Parathyroid adenoma (tissue), 2 donors: ENCODE results near the gene TEN1.
A peak's percentile ranks its signal among the peaks of the same experiment; 100 is the strongest.
"Not testable (repeated sequence)": the region's sequence is repeated elsewhere in the genome, so short reads cannot be mapped to it uniquely, and the experiment has no call there.

Experiments
- H2AFZ ChIP-seq: fragments of 300-600 bp; sonication (generic); one replicate; pipeline ENCODE4 v1.7.0; 2017; ENCODE audit warnings: antibody characterized with exemption, mild to moderate bottlenecking
- H3K27ac ChIP-seq: fragments of 300-600 bp; sonication (generic); one replicate; pipeline ENCODE4 v1.7.0; 2017
- H3K27me3 ChIP-seq: fragments of 300-600 bp; sonication (generic); one replicate; pipeline ENCODE4 v1.7.0; 2017; ENCODE audit warnings: low read length; ENCODE audit not compliant: control insufficient read depth, insufficient read depth
- H3K36me3 ChIP-seq: fragments of 300-600 bp; sonication (generic); one replicate; pipeline ENCODE4 v1.7.0; 2017; ENCODE audit warnings: low read length; ENCODE audit not compliant: control insufficient read depth, insufficient read depth
- H3K4me1 ChIP-seq: fragments of 300-600 bp; sonication (generic); one replicate; pipeline ENCODE4 v1.7.0; 2017; ENCODE audit warnings: control low read depth
- H3K4me2 ChIP-seq: fragments of 300-600 bp; sonication (generic); one replicate; pipeline ENCODE4 v1.7.0; 2017; ENCODE audit warnings: low read length
- H3K4me3 ChIP-seq: fragments of 300-600 bp; sonication (generic); one replicate; pipeline ENCODE4 v1.7.0; 2017; ENCODE audit warnings: low read depth, low read length
- H3K79me2 ChIP-seq: fragments of 300-600 bp; sonication (generic); one replicate; pipeline ENCODE4 v1.7.0; 2017; ENCODE audit warnings: control low read depth
- H3K9ac ChIP-seq: fragments of 300-600 bp; sonication (generic); one replicate; pipeline ENCODE4 v1.7.0; 2017; ENCODE audit warnings: mild to moderate bottlenecking
- H3K9me3 ChIP-seq: fragments of 300-600 bp; sonication (generic); one replicate; pipeline ENCODE4 v1.7.0; 2017; ENCODE audit warnings: low read length; ENCODE audit not compliant: control insufficient read depth
- TF ChIP-seq, protein P1 (sequence below): fragments of 300-600 bp; sonication (generic); IDR thresholded peaks from one replicate; pipeline ENCODE4 v1.7.0; 2017; ENCODE audit warnings: antibody characterized with exemption, mild to moderate bottlenecking
- donor health status: primary hyperparathyroidism.

The TEN1 gene

GRCh38 chr17:75970626-75971025, 8.4 kb upstream of the TEN1 start:
- TF ChIP-seq, protein P1, sequence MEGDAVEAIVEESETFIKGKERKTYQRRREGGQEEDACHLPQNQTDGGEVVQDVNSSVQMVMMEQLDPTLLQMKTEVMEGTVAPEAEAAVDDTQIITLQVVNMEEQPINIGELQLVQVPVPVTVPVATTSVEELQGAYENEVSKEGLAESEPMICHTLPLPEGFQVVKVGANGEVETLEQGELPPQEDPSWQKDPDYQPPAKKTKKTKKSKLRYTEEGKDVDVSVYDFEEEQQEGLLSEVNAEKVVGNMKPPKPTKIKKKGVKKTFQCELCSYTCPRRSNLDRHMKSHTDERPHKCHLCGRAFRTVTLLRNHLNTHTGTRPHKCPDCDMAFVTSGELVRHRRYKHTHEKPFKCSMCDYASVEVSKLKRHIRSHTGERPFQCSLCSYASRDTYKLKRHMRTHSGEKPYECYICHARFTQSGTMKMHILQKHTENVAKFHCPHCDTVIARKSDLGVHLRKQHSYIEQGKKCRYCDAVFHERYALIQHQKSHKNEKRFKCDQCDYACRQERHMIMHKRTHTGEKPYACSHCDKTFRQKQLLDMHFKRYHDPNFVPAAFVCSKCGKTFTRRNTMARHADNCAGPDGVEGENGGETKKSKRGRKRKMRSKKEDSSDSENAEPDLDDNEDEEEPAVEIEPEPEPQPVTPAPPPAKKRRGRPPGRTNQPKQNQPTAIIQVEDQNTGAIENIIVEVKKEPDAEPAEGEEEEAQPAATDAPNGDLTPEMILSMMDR = no peak
- no peak overlapping the region for H3K4me3 ChIP-seq
- H3K27ac ChIP-seq = no peak overlapping the region
- H3K79me2 ChIP-seq = peaks cover 19% of the 10 kb centered on the region
- H3K9ac ChIP-seq = no peak overlapping the region
- H3K4me2 ChIP-seq = no peak overlapping the region
- H2AFZ ChIP-seq = no peak overlapping the region
- no peaks in the 10 kb centered on the region for H3K27me3 ChIP-seq
- H3K4me1 ChIP-seq = no peaks in the 10 kb centered on the region
- H3K36me3 ChIP-seq = no peaks in the 10 kb centered on the region
- no peaks in the 10 kb centered on the region for H3K9me3 ChIP-seq

GRCh38 chr17:75975187-75975586, 3.9 kb upstream of the TEN1 start:
- H3K27ac ChIP-seq, H3K4me1 ChIP-seq, H3K4me2 ChIP-seq, H2AFZ ChIP-seq, H3K9ac ChIP-seq, H3K4me3 ChIP-seq, H3K27me3 ChIP-seq, H3K36me3 ChIP-seq, H3K9me3 ChIP-seq: not testable (repeated sequence)
- peaks cover 13% of the 10 kb centered on the region for H3K79me2 ChIP-seq

GRCh38 chr17:75975757-75976174, 3.3 kb upstream of the TEN1 start:
- H3K4me3 ChIP-seq = peak overlapping the region; percentile 14
- no peak overlapping the region for H3K27ac ChIP-seq

DNA sequence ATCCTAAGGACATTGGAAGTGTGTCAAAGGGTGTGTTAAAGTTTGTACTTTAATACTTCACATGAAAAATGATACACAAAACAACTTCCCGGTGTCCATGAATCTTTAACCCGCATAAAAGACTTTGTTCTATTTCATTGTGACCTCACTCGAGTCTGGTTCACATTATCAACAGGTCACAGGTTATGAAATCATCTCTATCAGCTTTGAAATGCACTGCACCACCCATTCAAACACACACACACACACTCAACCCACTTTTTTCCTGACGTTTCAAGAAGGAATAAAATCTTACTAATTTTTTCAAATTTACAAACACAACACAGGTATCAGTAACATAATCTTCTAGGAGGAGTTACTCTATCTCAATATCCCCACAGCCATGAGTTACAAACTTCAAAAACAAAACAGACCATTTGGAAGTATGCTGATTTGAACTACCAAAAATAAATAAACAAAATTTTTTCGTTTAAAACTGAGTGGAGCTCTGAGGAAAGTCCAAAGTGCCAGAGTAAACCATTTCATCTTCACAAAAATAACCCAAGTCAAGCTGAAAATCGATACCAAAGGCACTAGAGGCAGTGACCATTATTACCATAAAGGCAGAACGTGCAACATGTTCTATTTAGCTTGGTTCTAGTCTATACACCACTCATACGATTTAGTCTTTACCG, 2.7 kb upstream of the TEN1 start:
- Histone ChIP-seq H3K9ac (no peak overlapping the region), H3K4me1 (peaks cover 6% of the 10 kb centered on the region)

More at GRCh38 chr17:75975757-75976174, 3.3 kb upstream of the TEN1 start:
- Histone ChIP-seq H3K36me3 (no peaks in the 10 kb centered on the region), H3K4me1 (peaks cover 6% of the 10 kb centered on the region), H3K79me2 (peaks cover 13% of the 10 kb centered on the region), H3K4me2 (peak overlapping the region; percentile 49), H2AFZ (no peak overlapping the region), H3K27me3 (no peaks in the 10 kb centered on the region), H3K9ac (no peak overlapping the region), H3K9me3 (no peaks in the 10 kb centered on the region)
- TF ChIP-seq, protein P1 = no peak

GRCh38 chr17:75979705-75980187, 706 bp downstream of the TEN1 start:
- H3K9me3 ChIP-seq = no peaks in the 10 kb centered on the region
- no peaks in the 10 kb centered on the region for H3K27me3 ChIP-seq
- TF ChIP-seq, protein P1 = no peak
- H3K4me2 ChIP-seq = peak overlapping the region; percentile 62
- H3K36me3 ChIP-seq = no peaks in the 10 kb centered on the region
- H3K27ac ChIP-seq = peak overlapping the region; percentile 95
- H3K4me3 ChIP-seq = peak overlapping the region; percentile 98
- peak overlapping the region; percentile 76 for H2AFZ ChIP-seq
- peak overlapping the region; percentile 82 for H3K9ac ChIP-seq
- H3K79me2 ChIP-seq = peaks cover 12% of the 10 kb centered on the region
- peaks cover 6% of the 10 kb centered on the region for H3K4me1 ChIP-seq

More for the DNA sequence above, 2.7 kb upstream of the TEN1 start:
- H3K4me3 ChIP-seq = peak overlapping the region; percentile 14
- peaks cover 16% of the 10 kb centered on the region for H3K79me2 ChIP-seq
- H3K27me3 ChIP-seq = no peaks in the 10 kb centered on the region
- H3K4me2 ChIP-seq = peak overlapping the region; percentile 49
- H3K27ac ChIP-seq = no peak overlapping the region
- H3K36me3 ChIP-seq = no peaks in the 10 kb centered on the region
- H3K9me3 ChIP-seq = no peaks in the 10 kb centered on the region
- TF ChIP-seq, protein P1 = no peak
- no peak overlapping the region for H2AFZ ChIP-seq
